Upper lobe of right lung (tissue), 1 donor: ENCODE data around the gene CELA1. TPM values are rescaled to one million over a fixed set of nuclear protein-coding genes. Genes with fewer than 3 reads are reported as not detected.
"Not testable (repeated sequence)": the region's sequence is repeated elsewhere in the genome, so short reads cannot be mapped to it uniquely, and the experiment has no call there.

Experiments
- ATAC-seq: fragments of 200-7000 bp; cut with Tn5 transposase; one replicate; pipeline ENCODE4 v1.9.1; 2020; ENCODE audit warnings: mild to moderate bottlenecking, moderate library complexity
- DNase-seq: peaks from one replicate; pipeline ENCODE4 v3.0.0-alpha.2; 2020
- H3K27ac ChIP-seq: fragments of 200-600 bp; one replicate; pipeline ENCODE4 v1.8.0; 2022
- H3K27me3 ChIP-seq: fragments of 200-600 bp; one replicate; pipeline ENCODE4 v1.8.0; 2022; ENCODE audit warnings: mild to moderate bottlenecking
- H3K36me3 ChIP-seq: fragments of 200-600 bp; one replicate; pipeline ENCODE4 v1.8.0; 2022
- H3K4me1 ChIP-seq: fragments of 200-600 bp; one replicate; pipeline ENCODE4 v1.8.0; 2022
- H3K4me3 ChIP-seq: fragments of 200-600 bp; one replicate; pipeline ENCODE4 v1.8.0; 2022; ENCODE audit warnings: mild to moderate bottlenecking
- H3K9me3 ChIP-seq: fragments of 200-600 bp; one replicate; pipeline ENCODE4 v1.8.0; 2022
- CTCF ChIP-seq: fragments of 200-600 bp; IDR thresholded peaks from one replicate; pipeline ENCODE4 v1.8.0; 2022; ENCODE audit warnings: antibody characterized with exemption
- intact Hi-C: fragments of 100-400 bp; cut with DNase I; formaldehyde crosslinking; loops from one replicate; pipeline ENCODE4 v1.11.0; 2022
- total RNA-seq: library from RNA; stranded (reverse); fragmentation: NEBNext Ultra II Directional; extraction: Animal tissue kit (Norgen Biotek cat#: 25700); gene quantifications from one replicate; pipeline ENCODE4 v1.2.1, GENCODE V29; 2021
- donor health status: DM: no; HTN: yes; CAD: no; lungs with severe emphysema.

The CELA1 gene
- total RNA-seq, 1 donor from 2014 or later = not detected

DNA sequence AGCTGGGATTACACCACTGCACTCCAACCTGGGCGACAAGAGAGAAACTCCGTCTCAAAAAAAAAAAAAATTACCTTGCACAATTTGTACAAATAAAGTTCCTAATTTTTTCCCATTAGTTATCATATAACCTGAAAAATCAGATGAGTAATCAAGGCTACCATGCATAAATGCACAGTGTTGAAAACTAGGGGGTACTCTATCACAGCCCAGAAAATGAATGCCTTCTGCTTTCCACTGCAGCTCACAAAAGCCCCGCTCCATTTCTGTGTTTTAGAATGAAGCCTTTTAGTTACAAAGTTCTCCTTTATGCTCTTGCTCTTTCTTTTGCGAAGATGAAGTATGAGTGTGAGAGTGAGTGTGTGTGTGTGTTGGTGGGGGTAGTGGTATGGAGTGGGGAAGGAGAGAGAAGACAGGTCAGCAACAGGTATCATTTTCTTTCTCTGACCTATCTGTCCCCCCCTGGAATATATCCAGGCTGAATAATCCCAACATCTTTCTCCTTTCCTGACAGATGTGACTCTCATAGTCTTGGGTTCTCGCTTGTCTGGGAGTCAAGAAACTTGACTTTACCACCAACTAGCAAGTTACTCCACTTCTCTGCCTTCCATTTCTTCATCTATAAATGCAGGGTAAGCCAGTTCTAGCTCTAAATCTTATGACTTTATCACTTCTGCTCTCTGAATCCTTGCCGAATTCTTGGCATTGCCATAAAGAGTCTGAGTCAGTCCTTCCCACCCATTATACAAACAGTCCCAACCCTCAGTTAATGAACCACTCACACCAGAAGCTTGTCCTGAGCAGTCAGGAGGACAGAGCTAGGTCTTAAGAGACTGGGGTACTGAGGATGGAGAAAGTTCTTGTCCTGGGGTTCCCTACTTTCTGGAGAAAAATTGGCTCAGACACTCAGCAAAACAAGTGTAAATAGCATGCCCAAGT lies 38.6 kb downstream of the CELA1 start:
- intact Hi-C loops = no loop called here
- ATAC-seq (peak; percentile 97), DNase-seq (no peak)
- no peak for TF ChIP-seq CTCF
- no peak overlapping the region for H3K4me3 ChIP-seq
- no peaks in the 10 kb centered on the region for H3K27me3 ChIP-seq
- H3K27ac ChIP-seq = peak overlapping the region; percentile 40
- no peaks in the 10 kb centered on the region for H3K36me3 ChIP-seq
- H3K9me3 ChIP-seq = no peaks in the 10 kb centered on the region
- H3K4me1 ChIP-seq = no peaks in the 10 kb centered on the region

DNA sequence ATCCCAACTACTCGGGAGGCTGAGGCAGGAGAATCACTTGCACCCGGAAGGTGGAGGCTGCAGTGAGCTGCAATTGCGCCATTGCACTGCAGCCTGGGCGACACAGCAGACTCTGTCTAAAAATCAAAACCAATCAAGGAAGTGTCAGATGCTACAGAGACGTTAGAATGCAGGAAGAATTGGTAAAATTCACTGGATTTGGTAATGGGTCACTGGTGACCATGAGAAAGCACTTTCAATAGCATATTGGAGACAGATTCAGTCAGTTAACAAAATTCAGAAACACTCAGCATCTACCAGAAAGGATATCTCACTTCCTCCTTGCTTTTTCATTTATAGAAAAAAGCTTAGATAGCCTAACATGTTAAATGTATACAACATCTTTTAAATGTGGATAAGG lies 40.0 kb downstream of the CELA1 start:
- no peak for TF ChIP-seq CTCF
- no peak for DNase-seq
- intact Hi-C loops = no loop called here

DNA sequence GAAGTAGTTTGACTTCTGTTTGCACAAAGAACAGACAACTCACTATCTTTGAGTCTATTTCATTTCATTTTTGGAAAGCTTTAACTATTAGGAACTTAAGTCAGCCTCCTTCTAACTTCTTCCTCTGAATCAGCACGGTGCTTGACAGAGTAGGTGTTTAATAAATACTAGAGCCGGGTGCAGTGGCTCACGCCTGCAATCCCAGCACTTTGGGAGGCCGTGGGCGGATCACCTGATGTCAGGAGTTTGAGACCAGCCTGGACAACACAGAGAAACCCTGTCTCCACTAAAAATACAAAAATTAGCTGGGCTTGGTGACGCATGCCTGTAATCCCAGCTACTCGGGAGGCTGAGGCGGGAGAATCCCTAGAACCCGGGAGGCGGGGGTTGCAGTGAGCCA lies 45.7 kb downstream of the CELA1 start:
- intact Hi-C loops, H3K4me1 ChIP-seq, H3K9me3 ChIP-seq, ATAC-seq, H3K27ac ChIP-seq, H3K4me3 ChIP-seq, H3K27me3 ChIP-seq, DNase-seq: not testable (repeated sequence)
- H3K36me3 ChIP-seq = peaks cover 12% of the 10 kb centered on the region

More for the DNA sequence above, 40.0 kb downstream of the CELA1 start:
- no peak overlapping the region for H3K27ac ChIP-seq
- H3K27me3 ChIP-seq = no peaks in the 10 kb centered on the region
- no peaks in the 10 kb centered on the region for H3K36me3 ChIP-seq
- no peaks in the 10 kb centered on the region for H3K9me3 ChIP-seq
- no peak for ATAC-seq
- H3K4me3 ChIP-seq = no peak overlapping the region
- no peaks in the 10 kb centered on the region for H3K4me1 ChIP-seq

DNA sequence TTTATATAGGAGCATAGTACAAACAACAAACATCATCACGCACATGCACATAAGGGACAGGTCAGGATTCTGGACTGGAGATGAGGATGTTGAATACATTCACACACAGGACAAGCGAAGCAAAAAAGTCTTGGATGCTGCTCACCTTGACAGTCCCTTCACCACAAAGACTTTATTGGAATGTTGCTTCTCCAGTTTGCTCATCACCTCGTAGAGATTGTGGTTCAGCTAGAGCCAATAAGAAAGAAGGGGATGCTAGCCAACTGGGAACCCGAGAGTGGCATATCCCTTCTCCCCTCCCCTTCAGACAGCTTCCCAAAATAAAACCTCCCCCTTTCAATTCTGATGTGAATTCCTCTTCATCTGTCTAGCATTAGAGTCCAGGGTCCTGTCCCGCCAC lies 50.8 kb downstream of the CELA1 start:
- TF ChIP-seq CTCF = no peak
- H3K9me3 ChIP-seq = no peaks in the 10 kb centered on the region
- ATAC-seq = no peak
- H3K36me3 ChIP-seq = peaks cover 12% of the 10 kb centered on the region
- no peaks in the 10 kb centered on the region for H3K27me3 ChIP-seq
- H3K4me1 ChIP-seq = no peaks in the 10 kb centered on the region
- no peak for DNase-seq
- intact Hi-C loops = no loop called here
- H3K4me3 ChIP-seq = no peak overlapping the region
- no peak overlapping the region for H3K27ac ChIP-seq

DNA sequence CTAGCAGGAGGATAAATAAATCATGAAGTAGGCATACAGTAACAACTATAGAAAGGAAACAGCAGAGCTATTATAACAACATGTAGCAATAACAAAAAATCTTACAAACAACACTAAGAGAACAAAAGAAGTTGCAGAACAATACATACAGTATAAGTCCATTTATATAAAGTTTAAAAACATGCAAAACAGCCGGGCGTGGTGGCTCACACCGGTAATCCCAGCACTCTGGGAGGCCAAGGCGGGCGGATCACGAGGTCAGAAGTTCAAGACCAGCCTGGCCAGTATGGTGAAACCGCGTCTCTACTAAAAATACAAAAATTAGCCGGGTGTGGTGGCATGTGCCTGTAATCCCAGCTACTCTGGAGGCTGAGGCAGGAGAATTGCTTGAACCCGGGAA lies 52.4 kb downstream of the CELA1 start:
- H3K27ac ChIP-seq, H3K9me3 ChIP-seq, H3K4me1 ChIP-seq, DNase-seq, intact Hi-C loops, ATAC-seq, H3K27me3 ChIP-seq, H3K4me3 ChIP-seq: not testable (repeated sequence)
- peaks cover 10% of the 10 kb centered on the region for H3K36me3 ChIP-seq

DNA sequence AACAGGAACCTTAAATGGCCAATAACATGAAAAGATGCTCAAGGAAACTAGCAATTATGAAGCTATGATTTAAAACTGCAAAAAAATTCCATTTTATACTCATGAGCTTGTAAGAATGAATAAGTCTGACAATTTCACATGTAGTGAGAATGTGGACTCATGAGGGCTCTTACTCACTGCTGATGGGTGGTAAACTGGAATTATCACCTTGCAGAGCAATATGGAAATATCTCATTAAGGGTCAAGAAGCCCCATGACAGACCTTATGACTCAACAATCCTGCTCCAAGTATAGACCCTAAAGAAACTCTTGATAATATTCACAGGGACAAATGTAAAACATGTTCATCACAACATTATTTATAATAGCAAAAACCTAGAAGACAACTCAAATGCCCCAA lies 52.8 kb downstream of the CELA1 start:
- Histone ChIP-seq H3K27me3 (no peaks in the 10 kb centered on the region), H3K4me1 (no peaks in the 10 kb centered on the region), H3K4me3 (no peak overlapping the region), H3K9me3 (no peaks in the 10 kb centered on the region), H3K36me3 (peaks cover 9% of the 10 kb centered on the region), H3K27ac (no peak overlapping the region)
- no peak for TF ChIP-seq CTCF
- intact Hi-C loops = no loop called here
- no peak for DNase-seq
- no peak for ATAC-seq

DNA sequence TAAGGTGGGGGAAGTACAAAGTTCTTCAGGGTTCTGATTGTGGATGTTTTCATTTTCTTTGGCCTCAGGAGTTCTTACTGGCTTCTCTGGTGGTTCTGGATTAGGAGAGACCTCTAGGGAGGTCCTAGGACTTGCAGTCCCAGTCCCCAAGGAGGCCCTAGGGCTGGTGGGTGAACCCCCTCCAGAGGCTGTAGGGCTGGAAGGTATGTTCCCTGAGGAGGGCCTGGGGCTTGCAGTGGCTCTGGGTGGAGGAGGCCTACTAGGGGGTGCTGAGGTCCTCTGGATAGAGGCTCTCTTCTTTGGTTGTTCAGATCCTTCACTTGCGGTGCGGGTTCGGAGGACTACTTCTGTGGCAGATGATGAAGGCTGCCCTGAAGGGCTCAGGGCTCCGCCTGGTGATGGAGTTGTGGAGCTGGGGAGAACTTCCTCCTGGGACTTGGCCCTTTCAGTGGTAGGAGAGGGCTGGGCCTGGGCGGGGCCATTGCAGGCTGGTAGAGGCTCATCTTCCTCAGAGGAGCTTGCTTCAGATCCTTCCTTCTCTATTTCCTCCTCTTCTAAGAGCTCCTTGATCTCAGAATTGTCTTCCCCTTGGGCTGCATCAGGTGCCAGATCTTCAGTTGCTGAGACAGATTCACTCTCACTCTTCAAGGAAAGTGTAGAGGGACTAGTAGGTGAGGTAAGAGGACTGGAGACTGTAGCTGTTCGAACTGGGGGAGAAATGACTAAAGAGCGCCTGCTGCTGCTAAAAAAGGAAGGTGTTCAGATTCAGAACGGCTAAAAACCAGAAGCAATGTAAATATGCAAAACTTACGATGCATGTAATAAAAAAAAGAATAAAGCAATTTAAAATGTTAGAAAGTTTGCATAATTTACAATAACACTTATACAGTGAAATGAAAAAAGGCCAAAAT lies 54.6 kb downstream of the CELA1 start:
- H3K4me3 ChIP-seq, H3K27me3 ChIP-seq, H3K36me3 ChIP-seq, H3K4me1 ChIP-seq, H3K9me3 ChIP-seq, H3K27ac ChIP-seq, intact Hi-C loops: not testable (repeated sequence)
- DNase-seq (peak; percentile 81), ATAC-seq (peak; percentile 96)
